Activated CD4-positive, CD25-positive, alpha-beta regulatory T cell treated with anti-CD3 and anti-CD28 coated beads, Interleukin-2, amount 50 U/mL, for 16 hours (primary cell): Measurements from ENCODE around the gene GET4.

Experiments
- DNase-seq: peaks from one replicate; pipeline ENCODE4 v3.0.0-alpha.2; 2020; ENCODE audit warnings: low read depth, low spot score

GET4 gene

GRCh38 chr7:885893-886625 is 9.7 kb downstream of the GET4 start:
- no peak for DNase-seq

DNA sequence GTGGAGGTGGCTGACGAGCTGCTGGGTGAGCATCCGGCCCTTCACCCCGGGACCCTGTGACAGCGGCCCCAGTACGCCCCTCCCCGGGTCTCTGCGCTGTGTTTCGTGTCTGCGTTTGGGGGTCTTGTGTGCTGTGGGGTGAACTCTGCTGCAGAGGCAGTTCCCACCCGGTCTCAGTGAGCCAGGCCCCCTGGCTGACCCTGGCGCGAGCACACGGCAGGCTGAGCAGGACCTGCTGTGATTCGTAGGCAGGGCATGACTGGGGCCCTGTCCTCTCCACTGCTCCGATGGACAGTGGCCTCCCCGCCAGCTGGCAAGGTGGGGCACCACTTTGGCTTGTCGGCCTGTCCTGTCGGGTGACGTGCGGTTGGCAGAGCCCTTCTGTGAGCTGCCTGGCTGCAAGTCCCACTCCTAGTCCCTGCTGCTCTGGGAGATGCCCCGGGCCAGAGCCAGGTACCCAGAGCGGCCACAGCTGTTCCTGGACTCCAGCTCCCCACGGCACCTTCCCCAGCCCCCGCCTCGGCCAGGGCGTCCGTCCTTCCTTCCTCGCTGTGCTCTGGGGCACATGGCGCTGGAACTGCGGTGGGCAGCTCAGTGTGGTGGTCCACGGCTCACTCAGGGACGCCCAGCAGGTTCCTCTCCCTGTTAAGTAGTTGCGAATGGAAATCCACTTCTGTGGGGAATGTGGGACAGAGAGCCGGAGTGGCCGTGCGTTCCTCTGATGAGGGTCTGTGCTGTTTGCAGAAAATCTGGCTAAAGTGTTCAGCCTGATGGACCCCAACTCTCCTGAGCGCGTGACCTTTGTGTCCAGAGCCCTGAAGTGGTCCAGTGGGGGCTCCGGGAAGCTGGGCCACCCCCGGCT is 10.5 kb downstream of the GET4 start:
- DNase-seq: no peak

DNA sequence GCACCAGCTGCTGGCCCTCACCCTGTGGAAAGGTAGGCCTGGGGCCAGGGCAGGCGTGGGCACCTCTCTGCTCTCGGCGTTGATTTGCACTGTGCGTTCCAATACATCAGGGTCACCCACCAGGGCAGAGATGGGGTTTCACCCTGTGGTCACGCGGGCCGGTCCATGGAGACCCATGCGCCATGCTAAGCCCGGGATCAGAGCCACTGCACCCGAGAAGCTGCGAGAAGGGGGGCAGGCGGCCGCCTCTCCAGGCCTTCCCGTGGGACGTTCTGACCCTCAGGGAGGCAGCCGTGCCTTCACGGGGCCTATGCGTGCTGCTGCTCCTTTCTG is 11.1 kb downstream of the GET4 start:
- no peak for DNase-seq

DNA sequence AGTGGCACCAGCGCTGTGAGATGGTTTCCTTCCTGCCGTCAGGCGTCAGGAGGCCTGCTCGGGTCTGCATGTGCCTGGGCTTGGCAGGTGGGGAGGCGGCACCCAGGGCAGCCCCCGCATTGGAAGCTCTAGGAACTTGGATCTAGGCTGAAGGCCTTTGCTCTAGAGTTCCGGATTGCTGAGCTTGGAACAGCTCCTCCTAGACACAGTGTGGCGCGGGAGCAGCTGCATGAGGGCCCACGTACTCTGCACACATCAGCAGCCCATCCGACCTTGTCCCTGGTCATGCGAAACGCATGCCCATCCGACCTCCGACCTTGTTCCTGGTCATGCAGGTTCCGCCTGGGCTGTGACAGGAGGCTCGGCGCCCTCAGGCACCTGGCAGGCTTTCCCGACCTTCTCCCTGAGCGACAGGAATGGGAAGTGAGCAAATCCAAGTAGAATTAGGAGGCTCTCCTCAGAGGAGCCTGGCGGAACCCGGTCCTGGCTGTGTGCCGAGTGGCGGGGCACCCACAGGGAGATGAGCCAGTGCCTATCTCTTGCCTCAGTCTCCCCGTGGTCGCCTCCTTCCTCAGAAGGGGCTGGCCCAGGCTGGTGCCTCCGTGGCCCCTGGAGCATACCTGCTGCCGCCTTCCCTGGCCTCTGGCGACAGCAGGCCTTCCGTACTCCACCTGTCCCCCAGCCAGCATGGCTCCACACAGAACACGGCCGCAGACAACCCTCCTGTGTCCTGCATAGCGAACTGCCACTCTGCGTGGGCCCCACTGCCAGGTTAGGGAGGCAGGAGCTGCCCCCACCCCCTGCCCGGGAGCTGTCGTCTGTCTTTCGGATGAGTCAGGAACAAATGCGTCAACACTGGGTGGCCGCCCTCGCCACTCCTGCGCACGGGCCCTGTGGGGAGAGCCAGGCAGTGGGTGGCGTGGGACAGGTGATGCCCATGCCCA is 12.0 kb downstream of the GET4 start:
- DNase-seq: no peak

DNA sequence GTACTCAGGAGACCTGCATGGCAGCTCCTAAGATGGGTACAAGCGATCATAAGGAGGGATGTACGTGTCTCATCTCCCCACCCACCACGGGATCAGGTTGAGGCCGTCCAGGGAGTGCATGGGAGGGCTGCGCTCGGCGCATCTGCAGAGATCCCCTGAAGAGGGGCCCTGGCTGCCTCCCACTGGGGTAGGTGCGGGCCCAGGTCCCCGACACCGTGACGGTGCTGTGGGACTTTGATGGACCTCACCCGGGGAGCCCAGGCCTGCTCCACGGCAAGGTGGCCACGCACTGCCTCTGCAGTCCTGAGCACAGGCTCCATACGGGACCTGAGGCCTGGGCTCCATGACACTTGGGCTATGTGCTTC is 12.7 kb downstream of the GET4 start:
- no peak for DNase-seq

- no peak for DNase-seq
Observed at GRCh38 chr7:889391-889790, 13.0 kb downstream of the GET4 start.

GRCh38 chr7:890868-891267 is 14.5 kb downstream of the GET4 start:
- no peak for DNase-seq

DNA sequence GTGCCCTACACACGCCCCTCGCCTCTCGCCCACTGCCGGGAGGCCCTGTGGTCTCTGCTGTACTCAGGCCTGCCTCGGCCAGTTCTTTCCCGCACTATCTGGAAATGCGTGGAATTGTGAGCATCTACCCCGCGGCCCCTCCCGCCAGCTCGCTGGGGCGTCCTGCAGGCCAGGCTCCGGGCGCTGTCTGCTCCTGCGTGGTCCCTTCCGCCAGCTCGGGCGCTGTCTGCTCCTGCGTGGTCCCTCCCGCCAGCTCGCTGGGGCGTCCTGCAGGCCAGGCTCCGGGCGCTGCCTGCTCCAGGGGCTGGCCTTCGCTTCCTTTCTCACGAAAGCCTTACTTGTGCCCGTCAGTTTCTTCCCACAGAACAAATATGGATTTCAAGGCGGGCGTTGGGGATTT is 14.9 kb downstream of the GET4 start:
- DNase-seq: no peak

- DNase-seq: no peak
Observed at GRCh38 chr7:891805-892204, 15.5 kb downstream of the GET4 start.

DNA sequence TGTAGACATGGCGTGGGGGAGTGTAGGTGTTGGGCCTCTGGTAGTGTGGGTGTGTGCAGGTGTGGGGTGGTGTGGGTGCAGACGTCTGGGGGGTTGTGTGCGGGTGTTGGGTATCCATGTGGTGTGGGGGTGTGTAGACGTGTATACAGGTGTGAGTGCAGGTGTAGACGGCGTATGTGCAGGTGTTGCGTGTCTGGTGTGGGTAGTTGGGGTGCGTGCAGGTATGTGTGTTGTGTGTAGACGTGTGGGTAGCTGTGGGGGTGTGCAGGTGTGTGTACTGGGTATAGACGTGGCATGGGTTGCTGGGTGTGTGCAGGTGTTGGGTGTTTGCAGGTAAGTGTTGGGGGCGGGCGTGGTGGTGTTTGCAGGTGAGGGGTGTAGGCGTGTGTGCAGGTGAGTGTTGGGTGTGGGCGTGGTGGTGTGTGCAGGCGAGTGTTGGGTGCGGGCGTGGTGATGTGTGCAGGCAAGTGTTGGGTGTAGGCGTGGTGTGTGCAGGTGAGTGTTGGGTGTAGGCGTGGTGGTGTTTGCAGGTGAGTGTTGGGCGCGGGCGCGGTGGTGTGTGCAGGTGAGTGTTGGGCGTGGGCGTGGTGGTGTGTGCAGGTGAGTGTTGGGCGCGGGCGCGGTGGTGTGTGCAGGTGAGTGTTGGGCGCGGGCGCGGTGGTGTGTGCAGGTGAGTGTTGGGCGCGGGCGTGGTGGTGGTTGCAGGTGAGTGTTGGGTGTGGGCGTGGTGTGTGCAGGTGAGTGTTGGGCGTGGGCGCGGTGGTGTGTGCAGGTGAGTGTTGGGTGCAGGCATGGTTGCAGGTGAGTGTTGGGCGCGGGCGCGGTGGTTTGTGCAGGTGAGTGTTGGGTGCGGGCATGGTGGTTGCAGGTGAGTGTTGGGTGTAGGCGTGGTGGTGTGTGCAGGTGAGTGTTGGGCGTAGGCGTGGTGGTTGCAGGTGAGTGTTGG is 16.6 kb downstream of the GET4 start:
- no peak for DNase-seq

- DNase-seq: no peak
Observed at GRCh38 chr7:893686-894085, 17.3 kb downstream of the GET4 start.

- DNase-seq: no peak
Observed at GRCh38 chr7:894164-894867, 18.0 kb downstream of the GET4 start.

- DNase-seq: no peak
Observed at GRCh38 chr7:894927-895450, 18.6 kb downstream of the GET4 start.

DNA sequence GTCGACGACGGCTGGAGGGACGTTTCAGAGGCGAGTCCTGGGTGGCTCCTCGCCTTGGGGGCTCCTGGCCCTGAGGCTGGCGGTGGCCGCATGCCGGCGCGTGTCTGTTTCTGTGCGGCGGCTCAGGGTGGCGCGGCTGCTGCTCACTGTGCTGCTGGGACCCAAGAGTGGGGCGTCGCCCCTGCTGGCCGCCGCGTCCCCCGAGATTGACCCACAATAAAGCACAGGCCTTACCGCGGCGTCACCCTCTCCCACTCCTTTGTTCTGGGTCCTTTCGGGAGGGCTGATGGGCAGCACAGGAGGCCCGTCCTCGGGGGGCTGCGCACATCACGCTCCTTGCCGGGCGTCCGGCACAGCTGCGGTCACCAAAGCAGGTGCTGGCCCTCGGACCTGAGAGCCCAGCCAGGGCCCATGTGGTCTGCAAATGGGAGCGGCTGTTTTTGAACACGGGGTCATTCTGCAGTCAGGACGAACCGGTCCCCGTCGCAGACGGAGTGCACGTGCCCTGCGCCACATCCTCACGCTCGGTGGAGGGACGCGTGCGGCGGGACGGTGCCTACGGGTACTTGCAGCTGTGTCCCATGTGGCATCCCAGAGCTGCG is 19.2 kb downstream of the GET4 start:
- DNase-seq: no peak

DNA sequence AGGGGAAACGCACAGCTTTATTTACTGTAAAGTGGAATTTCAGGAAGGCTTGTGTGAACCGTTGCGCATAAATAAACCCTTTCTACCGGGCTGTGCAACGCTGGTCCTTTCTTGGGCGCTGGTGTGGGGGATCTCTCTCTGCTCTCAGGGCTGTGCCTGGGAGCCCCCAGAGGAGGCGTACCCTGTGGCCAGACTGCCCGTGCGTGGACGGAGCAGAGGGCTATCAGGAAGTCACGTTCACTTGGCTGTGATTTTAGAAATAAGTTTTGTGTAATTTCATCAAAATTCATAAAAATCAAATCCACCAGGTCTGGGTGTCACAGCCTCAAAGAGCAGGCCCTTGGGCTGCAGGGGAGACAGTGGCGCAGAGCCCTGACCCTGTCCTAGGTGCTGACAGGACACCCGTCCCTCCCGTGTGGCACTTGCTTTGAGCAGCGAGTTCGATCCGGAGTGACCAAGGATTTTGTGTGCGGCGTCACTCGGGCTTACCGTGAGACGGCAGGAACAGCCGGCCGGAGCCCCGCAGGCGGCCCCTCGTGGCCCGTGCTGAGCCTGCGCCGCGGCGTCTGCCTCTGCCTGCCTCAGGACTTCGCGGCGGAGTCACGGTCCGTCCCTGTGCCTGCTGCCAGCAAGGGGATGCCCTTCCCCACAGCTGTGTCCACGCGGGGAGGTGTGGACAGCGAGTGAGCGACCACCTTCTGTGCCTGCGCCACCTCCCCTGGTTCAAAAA is 20.2 kb downstream of the GET4 start:
- no peak for DNase-seq

GRCh38 chr7:897086-897485 is 20.7 kb downstream of the GET4 start:
- DNase-seq: no peak

DNA sequence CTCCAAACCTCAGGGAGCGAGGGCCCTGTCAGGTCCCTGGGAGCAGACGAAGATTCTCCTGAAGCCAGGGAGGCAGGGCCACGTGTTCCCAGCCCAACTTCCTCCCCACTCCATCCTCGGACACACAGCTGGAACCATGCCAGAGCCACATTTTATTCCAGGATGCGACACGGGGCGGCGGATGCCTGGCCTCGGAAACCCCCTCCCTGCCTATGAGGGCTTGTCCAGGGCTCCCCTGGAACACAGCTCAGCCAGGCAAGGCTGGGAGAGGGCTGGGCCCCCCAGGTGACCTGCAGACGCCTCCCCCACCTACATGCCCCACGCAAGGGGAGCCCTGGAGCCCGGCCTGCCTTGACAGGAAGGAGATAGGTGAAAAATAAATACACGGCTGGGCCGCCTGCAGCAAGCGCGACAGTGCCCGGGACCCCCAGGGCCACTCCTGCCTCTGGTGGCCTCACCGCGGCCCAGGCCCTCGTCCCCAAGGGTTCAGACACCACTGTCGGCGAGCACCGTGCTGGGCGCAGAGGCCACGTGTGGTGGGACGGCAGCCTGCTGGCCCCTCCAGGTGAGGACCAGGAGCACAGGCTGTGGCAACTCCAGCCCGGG is 21.5 kb downstream of the GET4 start:
- no peak for DNase-seq

DNA sequence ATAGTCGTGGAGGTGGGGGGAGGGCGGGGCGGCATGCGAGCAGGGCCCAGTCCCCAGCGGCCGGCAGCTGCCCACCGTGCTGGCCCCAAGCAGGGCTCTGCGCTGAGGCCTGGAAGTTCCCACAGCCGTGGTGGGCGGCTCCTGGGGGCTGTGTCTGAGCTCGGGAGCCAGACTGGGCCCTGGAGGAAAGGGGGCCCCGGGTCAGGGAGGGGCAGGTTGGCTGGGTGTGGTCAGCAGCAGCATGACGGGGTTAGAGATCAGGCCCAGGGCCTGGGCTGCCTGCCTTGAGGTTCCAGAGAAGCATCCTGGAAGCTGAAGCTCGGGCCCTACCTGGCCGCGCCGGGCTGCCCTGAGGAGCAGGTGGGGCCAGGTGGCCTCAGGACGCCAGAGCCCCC is 22.1 kb downstream of the GET4 start:
- no peak for DNase-seq
